ENCODE measurements around the gene AIF1L.

GRCh38 chr9:131129183-131129582 is 32.9 kb downstream of the AIF1L start:
- TF ChIP-seq CTCF (IDR thresholded peaks at IDR 0.05) (no peak), POLR2A (IDR thresholded peaks at IDR 0.05) (no peak)
